ENCODE measurements around the gene AIFM2. TPM values are rescaled to one million over a fixed set of nuclear protein-coding genes. Genes with fewer than 3 reads are reported as not detected.
"Not testable (repeated sequence)": the region's sequence is repeated elsewhere in the genome, so short reads cannot be mapped to it uniquely, and the experiment has no call there.

AIFM2 gene
- polyA plus RNA-seq, 10 donors, result 1.2 to 2.7 (median 2.3) TPM

DNA sequence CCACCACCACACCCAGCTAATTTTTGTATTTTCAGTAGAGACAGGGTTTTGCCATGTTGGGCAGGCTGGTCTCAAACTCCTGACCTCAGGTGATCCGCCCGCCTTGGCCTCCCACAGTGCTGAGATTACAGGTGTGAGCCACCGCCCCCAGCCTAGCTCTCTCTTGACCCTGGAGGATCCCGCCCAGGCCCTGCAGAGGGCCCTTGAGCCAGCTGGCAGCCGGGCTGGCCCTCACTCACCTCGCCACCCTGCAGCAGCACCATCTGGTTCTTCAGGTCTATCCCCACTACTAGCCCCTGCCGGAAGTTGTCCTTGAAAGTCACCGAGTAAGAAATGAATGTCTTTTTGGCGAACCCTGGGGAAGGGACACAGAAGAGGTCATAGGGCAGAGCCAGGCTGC lies 9.5 kb downstream of the AIFM2 start:
- DNase-seq, result not testable (repeated sequence)

DNA sequence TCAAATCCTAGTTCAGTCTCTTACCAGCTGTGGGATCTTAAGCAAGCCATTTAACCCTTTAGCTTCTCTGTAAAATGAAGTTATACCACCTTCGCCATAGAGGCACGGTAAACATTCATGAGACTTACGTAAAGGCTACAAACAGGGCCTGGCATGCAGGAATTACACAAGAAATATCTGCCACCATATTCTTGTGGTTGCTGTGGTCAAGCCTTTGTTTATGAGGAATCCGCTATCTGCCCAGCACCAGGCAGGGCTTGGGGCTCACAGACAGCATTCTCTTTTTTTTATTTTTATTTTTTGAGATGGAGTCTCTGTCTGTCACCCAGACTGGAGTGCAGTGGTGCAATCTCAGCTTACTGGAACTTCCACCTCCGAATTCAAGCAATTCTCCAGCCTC lies 9.9 kb downstream of the AIFM2 start:
- no peak for DNase-seq

DNA sequence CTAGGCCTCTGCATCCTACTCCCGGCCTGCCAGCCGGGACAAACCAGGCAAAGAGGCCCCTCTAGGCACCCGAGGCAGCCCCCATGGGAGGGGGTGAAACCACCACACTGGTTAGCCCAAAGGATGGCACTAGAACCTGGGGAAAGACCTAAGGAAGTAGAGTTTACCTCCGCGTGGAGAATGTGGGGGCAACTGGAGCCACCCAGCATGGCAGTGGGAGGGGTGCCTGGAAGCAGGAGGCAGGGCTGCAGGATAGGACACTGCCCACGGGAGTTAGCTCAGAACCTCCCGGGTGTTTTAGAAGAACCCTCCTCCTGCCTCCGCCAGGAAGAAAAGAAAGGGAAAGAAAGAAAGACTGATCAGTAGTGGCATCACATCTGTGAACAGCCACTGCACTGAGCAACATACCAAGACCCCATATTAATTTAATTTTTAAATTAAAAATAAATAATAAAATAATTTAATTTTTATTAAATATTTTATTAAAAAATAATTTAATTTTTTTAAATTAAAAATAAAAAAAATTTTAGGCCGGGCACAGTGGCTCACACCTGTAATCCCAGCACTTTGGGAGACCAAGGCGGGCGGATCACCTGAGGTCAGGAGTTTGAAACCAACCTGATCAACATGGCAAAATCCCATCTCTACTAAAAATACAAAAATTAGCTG lies 11.2 kb downstream of the AIFM2 start:
- DNase-seq, result no peak

DNA sequence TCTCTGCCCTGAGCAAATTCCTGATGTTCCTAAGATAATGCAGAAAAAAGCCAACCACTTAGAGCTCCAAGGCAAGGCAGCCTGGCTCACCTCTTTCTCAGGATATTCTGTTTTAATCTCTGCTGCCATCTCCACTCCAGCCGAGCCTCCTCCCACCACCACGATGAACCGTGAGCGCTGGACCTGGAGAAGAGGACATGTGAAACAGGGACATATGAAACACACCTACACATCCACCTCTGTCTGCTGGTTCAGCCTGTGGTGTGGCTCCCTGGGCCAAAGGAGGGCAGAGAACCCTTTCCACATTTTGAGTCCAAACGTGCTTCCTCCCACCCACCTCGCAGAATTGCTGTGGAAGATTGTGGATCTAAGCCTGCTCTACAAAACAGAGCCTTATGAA lies 12.2 kb downstream of the AIFM2 start:
- DNase-seq, result no peak

DNA sequence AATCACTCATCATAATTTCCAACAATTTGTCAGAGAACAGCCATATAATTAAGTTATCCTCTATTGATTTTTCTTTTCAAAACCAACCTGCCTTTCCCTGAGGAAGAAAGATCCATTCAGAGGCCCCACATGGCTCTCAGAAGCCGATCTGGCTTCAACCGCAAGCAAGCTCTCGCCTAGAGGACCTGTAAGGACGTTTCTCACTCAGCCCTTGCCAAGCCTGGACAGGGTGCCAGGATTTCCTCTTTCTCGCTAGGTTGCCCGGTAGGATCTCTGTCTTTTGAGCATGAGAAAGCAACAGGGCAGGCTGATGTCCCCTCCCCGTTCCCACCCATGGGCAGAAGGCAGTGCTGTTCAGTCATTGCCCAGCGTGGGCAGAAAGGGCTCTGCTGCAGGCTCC lies 13.0 kb downstream of the AIFM2 start:
- DNase-seq, result no peak

GRCh38 chr10:70119197-70119596 lies 13.4 kb downstream of the AIFM2 start:
- DNase-seq, result no peak

DNA sequence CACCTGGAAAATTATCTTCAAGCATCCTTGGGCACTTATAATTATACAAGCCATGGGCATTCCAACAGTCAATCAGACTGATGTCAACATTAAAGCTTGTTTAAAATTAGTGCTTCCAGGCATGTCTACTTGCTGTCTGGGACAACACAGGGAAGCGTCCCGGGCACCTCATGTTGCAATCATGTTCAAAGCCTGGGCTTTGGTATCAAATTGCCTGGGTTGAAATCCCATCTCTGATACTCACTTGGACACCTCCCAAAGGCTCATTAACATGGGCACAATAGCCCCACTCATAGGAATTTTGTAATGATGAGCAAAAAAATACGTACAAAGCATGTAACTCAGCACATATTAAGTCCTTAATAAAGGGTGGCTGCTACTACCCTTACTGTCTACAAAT lies 14.4 kb downstream of the AIFM2 start:
- DNase-seq, result no peak

- DNase-seq, result no peak
Observed at GRCh38 chr10:70117646-70118045, 15.0 kb downstream of the AIFM2 start.

GRCh38 chr10:70115948-70116682 lies 16.5 kb downstream of the AIFM2 start:
- DNase-seq, result peak in 2 of 3 donors; percentile 18 to 45

GRCh38 chr10:70114902-70115301 lies 17.7 kb downstream of the AIFM2 start:
- no peak for DNase-seq

GRCh38 chr10:70112071-70112470 lies 20.6 kb downstream of the AIFM2 start:
- DNase-seq, result no peak

- no peak for DNase-seq
Observed at GRCh38 chr10:70111496-70111895, 21.1 kb downstream of the AIFM2 start.

DNA sequence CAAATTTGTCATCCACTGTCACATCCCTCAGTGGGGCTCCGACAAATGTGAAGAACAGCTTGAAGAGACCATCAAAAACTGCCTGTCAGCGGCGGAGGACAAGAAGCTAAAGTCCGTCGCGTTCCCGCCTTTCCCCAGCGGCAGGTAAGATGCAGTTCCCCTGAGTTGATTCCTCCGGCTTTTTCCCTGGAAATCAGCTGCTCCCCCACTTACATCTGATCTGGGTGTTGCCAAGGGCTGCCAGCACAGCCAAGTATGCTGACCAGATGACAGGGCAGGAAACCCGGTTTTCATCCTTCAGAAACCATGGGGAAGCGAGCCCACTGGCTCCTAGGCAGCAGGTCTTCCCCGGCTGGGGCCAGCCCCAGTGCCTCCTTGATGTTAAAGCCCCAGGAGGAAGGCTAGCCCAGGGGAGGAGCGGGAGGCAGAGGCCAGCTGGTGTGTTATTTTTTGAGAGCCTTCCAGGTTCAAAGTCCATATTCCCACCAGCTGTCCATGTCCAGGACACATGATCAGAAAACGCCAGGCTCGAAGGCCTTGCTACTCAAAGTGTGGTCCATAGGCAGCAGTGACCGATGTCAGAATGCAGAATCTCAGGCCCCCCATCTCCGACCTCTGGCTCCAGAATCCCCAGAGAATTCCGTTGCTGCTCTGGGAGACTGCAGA lies 23.4 kb downstream of the AIFM2 start:
- no peak for DNase-seq

DNA sequence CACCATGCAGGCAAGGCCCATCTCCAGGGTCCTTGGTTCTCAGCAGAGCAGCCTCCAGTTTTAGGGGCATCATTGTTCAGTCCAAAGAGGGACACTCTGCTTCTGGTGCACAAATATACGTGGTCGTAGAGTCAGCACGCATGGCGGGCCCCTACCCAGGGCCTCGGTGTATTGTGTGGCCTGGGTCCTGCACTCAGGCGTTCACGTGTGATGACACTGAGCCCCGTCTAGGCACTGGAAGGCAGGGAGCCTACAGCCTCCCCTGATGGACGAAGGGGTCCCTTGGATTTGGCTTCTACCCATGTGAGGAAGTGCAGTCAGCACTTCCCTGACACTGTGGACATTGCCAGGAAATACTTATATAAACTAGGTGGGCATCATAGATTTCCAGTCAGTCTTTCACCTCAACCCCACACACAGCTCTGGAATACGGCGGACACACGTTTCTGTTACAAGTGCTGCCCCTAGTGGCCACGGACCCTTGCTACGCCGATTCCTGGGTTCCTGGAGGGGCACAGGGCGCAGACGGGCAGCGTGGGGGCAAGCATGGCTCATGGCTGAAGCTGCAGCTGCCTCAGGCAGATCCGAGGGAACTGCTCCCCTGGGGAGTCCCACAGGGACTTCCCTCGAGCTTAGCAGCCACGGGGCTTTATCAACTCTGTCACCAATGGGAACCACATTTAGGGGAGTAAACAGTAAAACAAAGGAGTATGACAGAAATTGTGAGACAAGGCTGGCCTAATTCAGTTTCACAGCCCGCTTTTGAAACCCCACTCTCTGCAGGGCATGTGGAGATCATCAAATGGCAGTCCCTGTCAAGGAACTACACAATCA lies 25.4 kb downstream of the AIFM2 start:
- DNase-seq, result no peak

DNA sequence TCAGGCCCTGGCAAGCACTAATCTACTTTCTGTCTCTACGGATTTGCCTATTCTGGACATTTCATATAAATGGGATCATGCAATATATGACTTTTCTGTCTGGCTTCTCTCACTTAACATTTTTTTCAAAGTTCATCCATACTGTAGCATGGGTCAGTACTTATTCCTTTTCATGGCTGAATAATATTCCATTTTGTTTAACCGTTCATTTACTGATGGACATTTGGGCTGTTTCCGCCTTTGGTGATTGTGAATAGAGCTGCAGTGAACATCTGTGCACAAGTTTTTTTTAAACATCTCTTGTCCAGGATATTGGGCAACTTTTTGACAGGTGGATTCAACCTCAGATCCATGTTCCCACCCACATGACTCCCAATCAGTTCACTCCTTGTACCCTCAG lies 31.0 kb downstream of the AIFM2 start:
- no peak for DNase-seq

- not testable (repeated sequence) for DNase-seq
Observed at GRCh38 chr10:70101068-70101562, 31.5 kb downstream of the AIFM2 start.

GRCh38 chr10:70098271-70098670 lies 34.4 kb downstream of the AIFM2 start:
- no peak for DNase-seq

- no peak for DNase-seq
Observed at GRCh38 chr10:70097459-70097858, 35.2 kb downstream of the AIFM2 start.

GRCh38 chr10:70096705-70097420 lies 35.8 kb downstream of the AIFM2 start:
- DNase-seq, result no peak

DNA sequence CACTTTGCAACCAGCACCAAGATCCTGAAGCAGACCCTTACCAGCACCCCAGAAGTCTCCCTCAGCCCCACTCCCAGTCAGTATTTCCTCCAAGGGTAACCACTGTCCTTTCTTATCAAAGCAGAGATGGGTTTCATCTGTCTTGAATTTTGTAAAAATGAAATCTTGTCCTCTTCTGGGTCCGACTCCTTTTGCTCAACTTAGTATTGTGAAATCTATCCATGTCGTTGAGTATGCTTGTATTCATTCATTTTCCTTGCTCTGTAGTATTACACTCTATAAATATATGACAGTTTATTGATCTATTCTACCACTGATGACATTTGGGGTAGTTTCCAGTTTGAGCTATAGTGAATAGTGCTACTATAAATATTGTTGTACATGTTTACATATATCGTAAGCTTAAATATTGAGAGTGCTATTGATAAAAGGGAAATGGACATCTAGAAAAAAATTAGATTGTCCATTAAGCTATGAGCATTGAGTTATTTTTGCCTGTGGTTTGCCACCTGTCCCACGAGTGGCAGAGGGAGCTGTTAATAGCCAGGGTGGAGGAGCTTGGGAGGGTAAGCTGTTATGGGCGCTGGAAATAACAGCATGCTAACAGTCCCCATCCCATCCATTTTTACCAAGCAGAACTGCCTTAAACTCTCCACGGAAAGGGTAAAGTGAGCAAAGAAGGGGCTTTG lies 36.5 kb downstream of the AIFM2 start:
- DNase-seq, result no peak

DNA sequence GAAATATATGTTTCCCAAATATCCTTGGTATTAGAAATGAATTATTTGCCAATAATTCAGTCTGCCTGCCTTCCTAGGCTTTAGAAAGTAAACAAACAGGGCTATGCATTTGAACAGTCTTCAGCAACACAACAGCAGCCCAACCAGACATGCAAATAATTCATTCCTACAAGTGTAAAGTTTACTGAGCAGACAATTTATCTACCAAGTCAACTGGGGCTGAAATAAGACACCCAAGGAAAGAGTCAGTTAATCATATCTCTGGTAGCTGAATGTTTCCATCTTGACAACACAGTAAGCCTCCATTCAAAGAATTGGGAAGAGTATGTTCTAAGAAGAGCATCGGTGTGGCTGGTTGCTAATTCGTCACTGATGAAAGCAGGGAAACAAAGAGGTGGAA lies 38.4 kb downstream of the AIFM2 start:
- DNase-seq, result no peak

Measured in muscle of back (tissue), 11 donors.